ENCODE results near the gene CAPZA1. TPM values are rescaled to one million over a fixed set of nuclear protein-coding genes. Genes with fewer than 3 reads are reported as not detected.

Gene CAPZA1
- total RNA-seq, 4 donors from 2014 or later: 129 to 286 (median 209) TPM

GRCh38 chr1:112706505-112707220, 87.0 kb downstream of the CAPZA1 start, which contains the start of gene RHOC:
TSS of gene RHOC (minus strand) at chr1:112707127. CDS start at chr1:112703799, 3,328 bp downstream.
- H3K9me3 ChIP-seq: no peaks in the 10 kb centered on the region
- DNase-seq: no peak
- intact Hi-C loops (cut with DNase I): loop anchor here (2.0 to 10.0 kb wide), 3 partner anchors 88 to 314 kb away; partner anchors contain the start of genes CAPZA1, ST7L and WNT2B
- H3K27ac ChIP-seq: peak within 1 kb of the TSS; percentile 93 to 96 (median 95)
- H3K4me3 ChIP-seq: peak within 1 kb of the TSS; percentile 76 to 88 (median 78)
- peaks cover 0 to 40% (median 0%) of the 10 kb centered on the region in 3 donors for H3K36me3 ChIP-seq
- WGBS, 2 donors: 0% methylated on average over 5 of the region's 61 CpGs; no CpG with 5 or more reads in 1 of the 2 donors
- peaks cover 21 to 61% (median 41%) of the 10 kb centered on the region in 3 donors for H3K4me1 ChIP-seq
- no peaks in the 10 kb centered on the region for H3K27me3 ChIP-seq
- TF ChIP-seq POLR2A (IDR thresholded peaks at IDR 0.05) (peak in 2 of 4 donors; percentile 75 to 83), CTCF (IDR thresholded peaks at IDR 0.05) (no peak)

GRCh38 chr1:112707221-112708001, 87.8 kb downstream of the CAPZA1 start:
- Histone ChIP-seq H3K4me1 (peaks cover 21 to 54% (median 34%) of the 10 kb centered on the region in 3 donors), H3K9me3 (no peaks in the 10 kb centered on the region), H3K27ac (peak overlapping the region; percentile 93 to 96 (median 95)), H3K27me3 (no peaks in the 10 kb centered on the region), H3K36me3 (peaks cover 0 to 36% (median 0%) of the 10 kb centered on the region in 3 donors), H3K4me3 (peak overlapping the region; percentile 76 to 88 (median 78))
- DNase-seq: peak; percentile 18
- TF ChIP-seq POLR2A (IDR thresholded peaks at IDR 0.05): no peak
- peak; percentile 79 to 97 (median 90) for TF ChIP-seq CTCF (IDR thresholded peaks at IDR 0.05)
- intact Hi-C loops (cut with DNase I): loop anchor here (2.0 to 10.0 kb wide), 3 partner anchors 89 to 315 kb away; partner anchors contain the start of genes CAPZA1, ST7L and WNT2B
- WGBS, 2 donors: 11 to 34% methylated on average over 9 to 21 of the region's 42 CpGs

GRCh38 chr1:112708002-112708448, 88.4 kb downstream of the CAPZA1 start:
- TF ChIP-seq CTCF (IDR thresholded peaks at IDR 0.05) (no peak), POLR2A (IDR thresholded peaks at IDR 0.05) (no peak)
- Histone ChIP-seq H3K27me3 (no peaks in the 10 kb centered on the region), H3K4me1 (peaks cover 21 to 47% (median 33%) of the 10 kb centered on the region in 3 donors), H3K9me3 (no peaks in the 10 kb centered on the region), H3K27ac (peak overlapping the region in 3 of 4 donors; percentile 95 to 96 (median 95)), H3K4me3 (no peak overlapping the region), H3K36me3 (peaks cover 0 to 30% (median 0%) of the 10 kb centered on the region in 3 donors)
- WGBS, 2 donors: 41 to 52% methylated on average over 6 of the region's 6 CpGs
- intact Hi-C loops (cut with DNase I): loop anchor here (5.0 to 10.0 kb wide), 2 partner anchors 203 to 316 kb away; partner anchors contain the start of gene WNT2B
- DNase-seq: no peak

- Histone ChIP-seq H3K36me3 (peaks cover 0 to 26% (median 0%) of the 10 kb centered on the region in 3 donors), H3K4me3 (no peak overlapping the region), H3K27me3 (no peaks in the 10 kb centered on the region), H3K4me1 (peaks cover 21 to 45% (median 30%) of the 10 kb centered on the region in 3 donors), H3K9me3 (no peaks in the 10 kb centered on the region), H3K27ac (no peak overlapping the region)
- DNase-seq: no peak
- intact Hi-C loops (cut with DNase I): loop anchor here (5.0 to 10.0 kb wide), 2 partner anchors 204 to 316 kb away; partner anchors contain the start of gene WNT2B
- 88 to 93% methylated on average over 3 of the region's 3 CpGs for WGBS, 2 donors
- no peak for TF ChIP-seq POLR2A (IDR thresholded peaks at IDR 0.05)
- TF ChIP-seq CTCF (IDR thresholded peaks at IDR 0.05): no peak
Observed at GRCh38 chr1:112708489-112708888, 88.9 kb downstream of the CAPZA1 start.
